ENCODE results near the gene RABEPK. TPM values are rescaled to one million over a fixed set of nuclear protein-coding genes. Genes with fewer than 3 reads are reported as not detected.
"Not testable (repeated sequence)": the region's sequence is repeated elsewhere in the genome, so short reads cannot be mapped to it uniquely, and the experiment has no call there.

Gene RABEPK
- total RNA-seq, 1 experiment from 2014 or later, result 22.6 TPM

DNA sequence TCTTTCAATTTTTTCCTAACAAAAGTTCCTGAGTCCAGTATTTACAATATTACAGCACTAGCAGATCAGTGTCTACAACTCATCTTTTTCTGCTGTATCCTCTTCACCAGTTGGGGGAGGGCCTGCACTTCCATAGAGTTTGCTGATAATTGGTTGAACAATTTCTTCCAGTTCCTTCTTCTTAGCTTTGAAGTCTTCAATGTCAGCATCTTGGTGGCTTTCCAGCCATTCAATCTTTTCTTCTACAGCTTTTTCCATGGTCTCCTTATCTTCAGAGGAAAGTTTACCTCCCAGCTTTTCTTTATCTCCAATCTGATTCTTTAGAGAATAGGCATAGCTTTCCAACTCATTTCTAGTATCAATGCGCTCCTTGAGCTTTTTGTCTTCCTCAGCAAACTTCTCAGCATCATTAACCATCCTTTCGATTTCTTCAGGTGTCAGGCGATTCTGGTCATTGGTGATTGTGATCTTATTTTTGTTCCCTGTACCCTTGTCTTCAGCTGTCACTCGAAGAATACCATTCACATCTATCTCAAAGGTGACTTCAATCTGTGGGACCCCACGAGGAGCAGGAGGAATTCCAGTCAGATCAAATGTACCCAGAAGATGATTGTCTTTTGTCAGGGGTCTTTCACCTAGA, 36.3 kb downstream of the RABEPK start:
- H3K27me3 ChIP-seq (ENCODE audit: low read length); H3K9me2 ChIP-seq (replicated peaks; ENCODE audit: insufficient read depth, low read length); H3K9me3 ChIP-seq (ENCODE audit: low read length); H2AFZ ChIP-seq (ENCODE audit: low read length); H3K27ac ChIP-seq (ENCODE audit: low read length); DNase-seq; H3K4me2 ChIP-seq (ENCODE audit: low read depth, low read length, poor library complexity, severe bottlenecking); H3K9ac ChIP-seq (ENCODE audit: low read length); H3K4me3 ChIP-seq (ENCODE audit: low read length): not testable (repeated sequence)
- Histone ChIP-seq H3K36me3 (ENCODE audit: insufficient read depth, low read length) (peaks cover 54% of the 10 kb centered on the region), H3K79me2 (ENCODE audit: low read length) (peaks cover 27% of the 10 kb centered on the region), H3K4me1 (ENCODE audit: low read length) (peaks cover 24% of the 10 kb centered on the region), H4K20me1 (ENCODE audit: insufficient read depth, low read depth, low read length) (peaks cover 38% of the 10 kb centered on the region)

- H3K36me3 ChIP-seq (ENCODE audit: insufficient read depth, low read length), result peaks cover 51% of the 10 kb centered on the region
- peak overlapping the region; percentile 95; the same call in 1 of the 2 replicates for H3K4me3 ChIP-seq (ENCODE audit: low read length)
- peaks cover 29% of the 10 kb centered on the region for H3K4me1 ChIP-seq (ENCODE audit: low read length)
- peaks cover 38% of the 10 kb centered on the region for H4K20me1 ChIP-seq (ENCODE audit: insufficient read depth, low read depth, low read length)
- no peak overlapping the region; the same call in 1 of the 2 replicates for H3K9ac ChIP-seq (ENCODE audit: low read length)
- no peak for DNase-seq
- no peaks in the 10 kb centered on the region for H3K27me3 ChIP-seq (ENCODE audit: low read length)
- peak overlapping the region; percentile 96 for H3K4me2 ChIP-seq (ENCODE audit: low read depth, low read length, poor library complexity, severe bottlenecking)
- H3K9me2 ChIP-seq (replicated peaks; ENCODE audit: insufficient read depth, low read length), result no peaks in the 10 kb centered on the region
- no peaks in the 10 kb centered on the region for H3K9me3 ChIP-seq (ENCODE audit: low read length)
- no peak overlapping the region for H3K27ac ChIP-seq (ENCODE audit: low read length)
- no peak overlapping the region for H2AFZ ChIP-seq (ENCODE audit: low read length)
- H3K79me2 ChIP-seq (ENCODE audit: low read length), result peaks cover 34% of the 10 kb centered on the region
Observed at GRCh38 chr9:125238127-125238914, 38.0 kb downstream of the RABEPK start.

- H3K4me2 ChIP-seq (ENCODE audit: low read depth, low read length, poor library complexity, severe bottlenecking), result peak overlapping the region; percentile 96
Observed at GRCh38 chr9:125238915-125239446, 38.6 kb downstream of the RABEPK start.

GRCh38 chr9:125239631-125240597, 39.6 kb downstream of the RABEPK start:
- Histone ChIP-seq H4K20me1 (ENCODE audit: insufficient read depth, low read depth, low read length) (peaks cover 38% of the 10 kb centered on the region), H2AFZ (ENCODE audit: low read length) (no peak overlapping the region), H3K9ac (ENCODE audit: low read length) (peak overlapping the region; percentile 91), H3K4me3 (ENCODE audit: low read length) (peak overlapping the region; percentile 95), H3K27me3 (ENCODE audit: low read length) (no peaks in the 10 kb centered on the region), H3K9me2 (replicated peaks; ENCODE audit: insufficient read depth, low read length) (no peaks in the 10 kb centered on the region), H3K9me3 (ENCODE audit: low read length) (no peaks in the 10 kb centered on the region), H3K27ac (ENCODE audit: low read length) (peak overlapping the region; percentile 56), H3K79me2 (ENCODE audit: low read length) (peaks cover 34% of the 10 kb centered on the region), H3K4me2 (ENCODE audit: low read depth, low read length, poor library complexity, severe bottlenecking) (peak overlapping the region; percentile 96), H3K36me3 (ENCODE audit: insufficient read depth, low read length) (peaks cover 51% of the 10 kb centered on the region), H3K4me1 (ENCODE audit: low read length) (peaks cover 29% of the 10 kb centered on the region)
- peak; percentile 56 for DNase-seq

More at GRCh38 chr9:125238915-125239446, 38.6 kb downstream of the RABEPK start:
- DNase-seq, result no peak
- peaks cover 34% of the 10 kb centered on the region for H3K79me2 ChIP-seq (ENCODE audit: low read length)
- H3K9me2 ChIP-seq (replicated peaks; ENCODE audit: insufficient read depth, low read length), result no peaks in the 10 kb centered on the region
- H4K20me1 ChIP-seq (ENCODE audit: insufficient read depth, low read depth, low read length), result peaks cover 38% of the 10 kb centered on the region
- H3K9me3 ChIP-seq (ENCODE audit: low read length), result no peaks in the 10 kb centered on the region
- H2AFZ ChIP-seq (ENCODE audit: low read length), result no peak overlapping the region
- H3K36me3 ChIP-seq (ENCODE audit: insufficient read depth, low read length), result peaks cover 51% of the 10 kb centered on the region
- no peaks in the 10 kb centered on the region for H3K27me3 ChIP-seq (ENCODE audit: low read length)
- no peak overlapping the region for H3K27ac ChIP-seq (ENCODE audit: low read length)
- peaks cover 29% of the 10 kb centered on the region for H3K4me1 ChIP-seq (ENCODE audit: low read length)
- peak overlapping the region; percentile 95 for H3K4me3 ChIP-seq (ENCODE audit: low read length)
- H3K9ac ChIP-seq (ENCODE audit: low read length), result no peak overlapping the region; the same call in 1 of the 2 replicates

- H3K4me3 ChIP-seq (ENCODE audit: low read length), result peak overlapping the region; percentile 95
- H3K27me3 ChIP-seq (ENCODE audit: low read length), result no peaks in the 10 kb centered on the region
- no peaks in the 10 kb centered on the region for H3K9me2 ChIP-seq (replicated peaks; ENCODE audit: insufficient read depth, low read length)
- H3K27ac ChIP-seq (ENCODE audit: low read length), result peak overlapping the region; percentile 56
- no peaks in the 10 kb centered on the region for H3K9me3 ChIP-seq (ENCODE audit: low read length)
- H3K36me3 ChIP-seq (ENCODE audit: insufficient read depth, low read length), result peaks cover 47% of the 10 kb centered on the region
- peaks cover 34% of the 10 kb centered on the region for H3K79me2 ChIP-seq (ENCODE audit: low read length)
- H3K4me1 ChIP-seq (ENCODE audit: low read length), result peaks cover 29% of the 10 kb centered on the region
- H3K9ac ChIP-seq (ENCODE audit: low read length), result peak overlapping the region; percentile 91
- H3K4me2 ChIP-seq (ENCODE audit: low read depth, low read length, poor library complexity, severe bottlenecking), result peak overlapping the region; percentile 96
- H4K20me1 ChIP-seq (ENCODE audit: insufficient read depth, low read depth, low read length), result peaks cover 35% of the 10 kb centered on the region
- H2AFZ ChIP-seq (ENCODE audit: low read length), result no peak overlapping the region
- peak; percentile 61 for DNase-seq
Observed at GRCh38 chr9:125240649-125240999, 40.3 kb downstream of the RABEPK start.

GRCh38 chr9:125241000-125241862, 40.9 kb downstream of the RABEPK start, which contains the start of gene HSPA5:
Gene HSPA5 (minus strand): TSS chr9:125241343. CDS start chr9:125241126, 217 bp downstream.
- Histone ChIP-seq H3K9ac (ENCODE audit: low read length) (peak within 1 kb of the TSS; percentile 91), H2AFZ (ENCODE audit: low read length) (no peak within 1 kb of the TSS), H3K4me1 (ENCODE audit: low read length) (peaks cover 29% of the 10 kb centered on the region), H3K27ac (ENCODE audit: low read length) (peak within 1 kb of the TSS; percentile 56), H3K9me3 (ENCODE audit: low read length) (no peaks in the 10 kb centered on the region), H3K36me3 (ENCODE audit: insufficient read depth, low read length) (peaks cover 41% of the 10 kb centered on the region), H4K20me1 (ENCODE audit: insufficient read depth, low read depth, low read length) (peaks cover 29% of the 10 kb centered on the region), H3K9me2 (replicated peaks; ENCODE audit: insufficient read depth, low read length) (no peaks in the 10 kb centered on the region), H3K27me3 (ENCODE audit: low read length) (no peaks in the 10 kb centered on the region), H3K4me2 (ENCODE audit: low read depth, low read length, poor library complexity, severe bottlenecking) (peak within 1 kb of the TSS; percentile 96), H3K4me3 (ENCODE audit: low read length) (peak within 1 kb of the TSS; percentile 95), H3K79me2 (ENCODE audit: low read length) (peaks cover 34% of the 10 kb centered on the region)
- DNase-seq, result peak; percentile 99

Measured in Karpas-422 (cell line).